ENCODE results near the gene CD1C. TPM values are rescaled to one million over a fixed set of nuclear protein-coding genes. Genes with fewer than 3 reads are reported as not detected.

CD1C gene
- polyA plus RNA-seq, 2 of the 4 experiments (the other 2 are of a cell fraction): not detected

DNA sequence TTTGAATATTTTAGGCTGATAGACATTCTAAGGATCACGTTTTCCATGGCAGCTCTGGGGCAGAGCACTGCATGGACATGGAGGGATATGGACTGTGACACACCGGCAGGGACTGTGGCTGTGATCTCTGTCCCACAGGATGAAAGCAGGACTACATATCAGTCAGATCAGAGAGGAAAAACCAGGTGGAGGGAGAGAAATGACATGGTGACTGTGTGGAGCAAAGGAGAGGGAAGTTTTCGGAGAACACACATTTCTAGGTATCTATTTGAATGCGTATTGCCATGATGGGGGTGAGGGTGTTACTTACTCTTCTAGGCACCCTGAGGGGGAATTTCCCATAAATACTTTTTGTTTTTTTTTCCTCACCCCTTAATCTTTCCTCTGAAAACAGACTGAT is 3.2 kb upstream of the CD1C start:
- ChIA-PET CTCF (no interaction called here), POLR2A (no interaction called here)
- no peak for FAIRE-seq
- WGBS (ENCODE audit: missing lambda C conversion rate): 10% methylated on average over 4 of the region's 4 CpGs
- Histone ChIP-seq H3K27ac (no peak overlapping the region), H3K4me2 (no peak overlapping the region), H3K9me3 (no peaks in the 10 kb centered on the region), H3K4me3 (no peak overlapping the region), H3K4me1 (no peaks in the 10 kb centered on the region)
- TF ChIP-seq ESRRA (IDR thresholded peaks at IDR 0.05; ENCODE audit: borderline replicate concordance, low read length): no peak
- no peak for TF ChIP-seq PHF8 (IDR thresholded peaks at IDR 0.05; ENCODE audit: borderline replicate concordance, low read depth)
- no peak for TF ChIP-seq CHD4 (IDR thresholded peaks at IDR 0.05; ENCODE audit: borderline replicate concordance)
- TF ChIP-seq ZFP36 (IDR thresholded peaks at IDR 0.05; ENCODE audit: borderline replicate concordance, partially characterized antibody): no peak
- no peak for TF ChIP-seq SREBF2 (IDR thresholded peaks at IDR 0.05)
- TF ChIP-seq MYC (IDR thresholded peaks at IDR 0.05; ENCODE audit: borderline replicate concordance, low read length): no peak
- TF ChIP-seq HDAC2 (IDR thresholded peaks at IDR 0.05): no peak
- no peak for TF ChIP-seq EP300 (IDR thresholded peaks at IDR 0.05)
- no peak for TF ChIP-seq SMC3 (IDR thresholded peaks at IDR 0.05)
- no peak for TF ChIP-seq POLR2A (IDR thresholded peaks at IDR 0.05; ENCODE audit: low read length)
- TF ChIP-seq, protein P1, sequence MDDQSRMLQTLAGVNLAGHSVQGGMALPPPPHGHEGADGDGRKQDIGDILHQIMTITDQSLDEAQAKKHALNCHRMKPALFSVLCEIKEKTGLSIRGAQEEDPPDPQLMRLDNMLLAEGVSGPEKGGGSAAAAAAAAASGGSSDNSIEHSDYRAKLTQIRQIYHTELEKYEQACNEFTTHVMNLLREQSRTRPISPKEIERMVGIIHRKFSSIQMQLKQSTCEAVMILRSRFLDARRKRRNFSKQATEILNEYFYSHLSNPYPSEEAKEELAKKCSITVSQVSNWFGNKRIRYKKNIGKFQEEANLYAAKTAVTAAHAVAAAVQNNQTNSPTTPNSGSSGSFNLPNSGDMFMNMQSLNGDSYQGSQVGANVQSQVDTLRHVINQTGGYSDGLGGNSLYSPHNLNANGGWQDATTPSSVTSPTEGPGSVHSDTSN (IDR thresholded peaks at IDR 0.05): no peak
- no peak for DNase-seq (ENCODE audit: low read depth in 1 of 2, low spot score in 1 of 2)
- no peak for ATAC-seq

DNA sequence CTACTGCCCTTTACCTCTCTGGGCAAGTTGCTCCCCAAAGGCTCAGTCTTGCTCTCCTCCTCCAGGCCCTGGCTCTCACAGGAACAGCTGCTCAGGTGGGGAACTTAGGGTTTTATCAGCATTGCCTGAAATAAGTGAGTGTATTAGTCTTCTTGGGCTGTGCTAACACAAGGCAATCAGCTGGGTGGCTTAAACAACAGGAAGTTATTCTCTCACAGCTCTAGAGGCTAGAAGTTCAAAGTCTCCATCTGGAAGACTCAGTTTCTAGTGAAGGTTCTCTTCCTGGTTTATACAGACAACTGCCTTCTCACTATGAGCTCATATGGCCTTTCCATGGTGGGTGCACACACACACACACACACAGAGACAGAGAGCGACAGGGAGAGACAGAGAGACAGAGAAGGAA is 2.8 kb upstream of the CD1C start:
- POLR2A ChIA-PET: no interaction called here
- Histone ChIP-seq H3K4me1 (no peaks in the 10 kb centered on the region), H3K4me3 (no peak overlapping the region), H3K4me2 (no peak overlapping the region), H3K9me3 (no peaks in the 10 kb centered on the region), H3K27ac (no peak overlapping the region)
- TF ChIP-seq ZSCAN20 (CRISPR knock-in tag; IDR thresholded peaks at IDR 0.05) (no peak), BHLHE40 (IDR thresholded peaks at IDR 0.05; ENCODE audit: low read depth, low read length) (no peak), CBX2 (IDR thresholded peaks at IDR 0.05; ENCODE audit: borderline replicate concordance, low read depth) (no peak), FOXS1 (CRISPR knock-in tag; IDR thresholded peaks at IDR 0.05) (no peak)
- ATAC-seq: no peak
- no peak for DNase-seq (ENCODE audit: low read depth in 1 of 2, low spot score in 1 of 2)
- WGBS (ENCODE audit: missing lambda C conversion rate): 0% methylated on average over 1 of the region's 1 CpG
- FAIRE-seq: no peak
- CTCF ChIA-PET: no interaction called here

DNA sequence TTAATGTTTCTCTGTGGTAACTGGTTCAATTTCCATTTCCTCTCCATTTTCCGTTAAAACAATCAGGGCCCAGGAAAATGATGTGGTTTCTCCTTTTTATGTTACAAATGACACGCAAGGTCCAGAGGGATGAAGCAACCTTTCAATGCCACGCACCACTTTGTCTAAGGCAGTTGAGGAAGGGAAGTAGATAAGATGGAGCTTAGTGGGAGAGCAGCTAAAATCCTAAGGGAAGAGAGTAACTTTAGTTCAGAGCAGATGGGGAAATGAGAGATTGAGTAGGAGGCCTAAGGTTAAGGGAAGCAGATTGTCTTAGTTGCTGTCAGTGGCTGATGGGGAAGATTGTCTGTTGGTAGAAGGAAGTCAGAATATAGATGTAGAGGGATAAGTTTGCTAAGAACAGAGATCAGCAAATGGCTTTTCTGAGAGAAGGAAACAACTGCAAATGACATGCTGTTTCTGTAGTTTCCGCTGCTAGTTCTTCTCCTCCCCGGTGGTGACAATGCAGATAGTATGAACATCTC is 660 bp downstream of the CD1C start:
- H3K4me2 ChIP-seq: no peak overlapping the region
- no peaks in the 10 kb centered on the region for H3K9me3 ChIP-seq
- ChIA-PET CTCF (no interaction called here), POLR2A (no interaction called here)
- no peak for FAIRE-seq
- DNase-seq (ENCODE audit: low read depth in 1 of 2, low spot score in 1 of 2): no peak
- H3K4me3 ChIP-seq: no peak overlapping the region
- no peaks in the 10 kb centered on the region for H3K4me1 ChIP-seq
- ATAC-seq: no peak
- no peak for TF ChIP-seq HOXB13 (CRISPR knock-in tag; IDR thresholded peaks at IDR 0.05; ENCODE audit: low read depth)
- TF ChIP-seq, protein P2, sequence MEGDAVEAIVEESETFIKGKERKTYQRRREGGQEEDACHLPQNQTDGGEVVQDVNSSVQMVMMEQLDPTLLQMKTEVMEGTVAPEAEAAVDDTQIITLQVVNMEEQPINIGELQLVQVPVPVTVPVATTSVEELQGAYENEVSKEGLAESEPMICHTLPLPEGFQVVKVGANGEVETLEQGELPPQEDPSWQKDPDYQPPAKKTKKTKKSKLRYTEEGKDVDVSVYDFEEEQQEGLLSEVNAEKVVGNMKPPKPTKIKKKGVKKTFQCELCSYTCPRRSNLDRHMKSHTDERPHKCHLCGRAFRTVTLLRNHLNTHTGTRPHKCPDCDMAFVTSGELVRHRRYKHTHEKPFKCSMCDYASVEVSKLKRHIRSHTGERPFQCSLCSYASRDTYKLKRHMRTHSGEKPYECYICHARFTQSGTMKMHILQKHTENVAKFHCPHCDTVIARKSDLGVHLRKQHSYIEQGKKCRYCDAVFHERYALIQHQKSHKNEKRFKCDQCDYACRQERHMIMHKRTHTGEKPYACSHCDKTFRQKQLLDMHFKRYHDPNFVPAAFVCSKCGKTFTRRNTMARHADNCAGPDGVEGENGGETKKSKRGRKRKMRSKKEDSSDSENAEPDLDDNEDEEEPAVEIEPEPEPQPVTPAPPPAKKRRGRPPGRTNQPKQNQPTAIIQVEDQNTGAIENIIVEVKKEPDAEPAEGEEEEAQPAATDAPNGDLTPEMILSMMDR (IDR thresholded peaks at IDR 0.05): no peak
- TF ChIP-seq GATA3 (IDR thresholded peaks at IDR 0.05; ENCODE audit: borderline replicate concordance): no peak
- TF ChIP-seq FOXS1 (CRISPR knock-in tag; IDR thresholded peaks at IDR 0.05): no peak
- TF ChIP-seq, protein P3, sequence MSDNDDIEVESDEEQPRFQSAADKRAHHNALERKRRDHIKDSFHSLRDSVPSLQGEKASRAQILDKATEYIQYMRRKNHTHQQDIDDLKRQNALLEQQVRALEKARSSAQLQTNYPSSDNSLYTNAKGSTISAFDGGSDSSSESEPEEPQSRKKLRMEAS (IDR thresholded peaks at IDR 0.05): no peak
- TF ChIP-seq KDM5A (IDR thresholded peaks at IDR 0.05): no peak
- no peak for TF ChIP-seq ZNF302 (CRISPR knock-in tag; IDR thresholded peaks at IDR 0.05)
- TF ChIP-seq RNF2 (IDR thresholded peaks at IDR 0.05; ENCODE audit: borderline replicate concordance, low read depth): no peak
- TF ChIP-seq JUNB (IDR thresholded peaks at IDR 0.05): no peak
- no peak for TF ChIP-seq SREBF2 (IDR thresholded peaks at IDR 0.05)
- no peak for TF ChIP-seq HOXB5 (CRISPR knock-in tag; IDR thresholded peaks at IDR 0.05)
- no peak for TF ChIP-seq ZFP36 (IDR thresholded peaks at IDR 0.05; ENCODE audit: borderline replicate concordance, partially characterized antibody)
- TF ChIP-seq MYC (IDR thresholded peaks at IDR 0.05; ENCODE audit: borderline replicate concordance, low read length): no peak
- TF ChIP-seq NR3C1 (IDR thresholded peaks at IDR 0.05): no peak
- H3K27ac ChIP-seq: no peak overlapping the region
- WGBS (ENCODE audit: missing lambda C conversion rate): 20% methylated on average over 5 of the region's 5 CpGs

Data from A549 (cell line).